COR-L47 (cell line): Measurements from ENCODE around the gene ARL8A.
"Not testable (repeated sequence)": the region's sequence is repeated elsewhere in the genome, so short reads cannot be mapped to it uniquely, and the experiment has no call there.

ENCODE experiments used
- DNase-seq: peaks from one replicate; lab custom pipeline; 2025; lab: John Stamatoyannopoulos, UW

The ARL8A gene

GRCh38 chr1:202158810-202159533 lies 14.4 kb upstream of the ARL8A start:
- no peak for DNase-seq

- DNase-seq, result no peak
These were observed 13.4 kb upstream of the ARL8A start for GRCh38 chr1:202157945-202158344.

- no peak for DNase-seq
These were observed 12.1 kb upstream of the ARL8A start for GRCh38 chr1:202156590-202156989.

- DNase-seq, result no peak
These were observed 11.0 kb upstream of the ARL8A start for GRCh38 chr1:202155478-202156021.

GRCh38 chr1:202154766-202155477 lies 10.4 kb upstream of the ARL8A start:
- DNase-seq, result no peak

GRCh38 chr1:202154148-202154765 lies 9.7 kb upstream of the ARL8A start:
- DNase-seq, result no peak

GRCh38 chr1:202153284-202153683 lies 8.7 kb upstream of the ARL8A start:
- DNase-seq, result no peak

GRCh38 chr1:202152399-202152798 lies 7.9 kb upstream of the ARL8A start:
- DNase-seq, result no peak

GRCh38 chr1:202151045-202151444 lies 6.5 kb upstream of the ARL8A start:
- DNase-seq, result no peak

- DNase-seq, result no peak
These were observed 6.1 kb upstream of the ARL8A start for GRCh38 chr1:202150602-202151001.

GRCh38 chr1:202150187-202150586 lies 5.7 kb upstream of the ARL8A start:
- no peak for DNase-seq

GRCh38 chr1:202149566-202149965 lies 5.0 kb upstream of the ARL8A start:
- DNase-seq, result no peak

- no peak for DNase-seq
These were observed 3.9 kb upstream of the ARL8A start for GRCh38 chr1:202148391-202148790.

- DNase-seq, result no peak
These were observed 2.5 kb upstream of the ARL8A start for GRCh38 chr1:202146993-202147392.

- no peak for DNase-seq
These were observed 1.7 kb upstream of the ARL8A start for GRCh38 chr1:202146279-202146678.

GRCh38 chr1:202145744-202146140 lies 1.2 kb upstream of the ARL8A start:
- not testable (repeated sequence) for DNase-seq

GRCh38 chr1:202145068-202145743 lies 669 bp upstream of the ARL8A start:
- DNase-seq, result no peak

GRCh38 chr1:202143768-202144401 lies 652 bp downstream of the ARL8A start:
- DNase-seq, result peak; percentile 23

- DNase-seq, result no peak
These were observed 1.3 kb downstream of the ARL8A start for GRCh38 chr1:202143011-202143767.

- not testable (repeated sequence) for DNase-seq
These were observed 3.1 kb downstream of the ARL8A start for GRCh38 chr1:202141468-202141867.

GRCh38 chr1:202140833-202141232 lies 3.7 kb downstream of the ARL8A start:
- DNase-seq, result no peak
